Fibroblast of peridontal ligament (primary cell): Measurements from ENCODE around the gene FOXN3.

Source experiments
- DNase-seq: peaks from one replicate; pipeline ENCODE4 v3.0.0-alpha.2; 2010; ENCODE audit errors: extremely low read depth

The FOXN3 gene

GRCh38 chr14:89408907-89409700, 7.9 kb downstream of the FOXN3 start:
- no peak for DNase-seq

GRCh38 chr14:89407856-89408255, 9.2 kb downstream of the FOXN3 start:
- DNase-seq: no peak

GRCh38 chr14:89406941-89407340, 10.1 kb downstream of the FOXN3 start:
- no peak for DNase-seq

- DNase-seq: no peak
Observed at GRCh38 chr14:89406361-89406760, 10.7 kb downstream of the FOXN3 start.

GRCh38 chr14:89405712-89406111, 11.3 kb downstream of the FOXN3 start:
- DNase-seq: no peak

- no peak for DNase-seq
Observed at GRCh38 chr14:89402363-89402762, 14.7 kb downstream of the FOXN3 start.

- DNase-seq: no peak
Observed at GRCh38 chr14:89401761-89402160, 15.3 kb downstream of the FOXN3 start.

- no peak for DNase-seq
Observed at GRCh38 chr14:89401241-89401640, 15.8 kb downstream of the FOXN3 start.

GRCh38 chr14:89400529-89400928, 16.5 kb downstream of the FOXN3 start:
- DNase-seq: no peak

- DNase-seq: peak; percentile 88
Observed at GRCh38 chr14:89399594-89400068, 17.4 kb downstream of the FOXN3 start.

- DNase-seq: no peak
Observed at GRCh38 chr14:89399157-89399556, 17.9 kb downstream of the FOXN3 start.

- no peak for DNase-seq
Observed at GRCh38 chr14:89397569-89398230, 19.3 kb downstream of the FOXN3 start.

- no peak for DNase-seq
Observed at GRCh38 chr14:89394972-89395371, 22.1 kb downstream of the FOXN3 start.

GRCh38 chr14:89393222-89393745, 23.7 kb downstream of the FOXN3 start:
- no peak for DNase-seq

- DNase-seq: no peak
Observed at GRCh38 chr14:89392181-89392580, 24.9 kb downstream of the FOXN3 start.

GRCh38 chr14:89391556-89391955, 25.5 kb downstream of the FOXN3 start:
- DNase-seq: no peak

GRCh38 chr14:89391123-89391522, 25.9 kb downstream of the FOXN3 start:
- DNase-seq: no peak

GRCh38 chr14:89388853-89389252, 28.2 kb downstream of the FOXN3 start:
- peak; percentile 48 for DNase-seq

- no peak for DNase-seq
Observed at GRCh38 chr14:89387922-89388685, 28.9 kb downstream of the FOXN3 start.

- DNase-seq: no peak
Observed at GRCh38 chr14:89386212-89386886, 30.7 kb downstream of the FOXN3 start.

- no peak for DNase-seq
Observed at GRCh38 chr14:89384636-89385035, 32.4 kb downstream of the FOXN3 start.

GRCh38 chr14:89384023-89384422, 33.0 kb downstream of the FOXN3 start:
- no peak for DNase-seq
